Superior temporal gyrus (tissue), 1 donor: Measurements from ENCODE around the gene C1orf159.
"Not testable (repeated sequence)": the region's sequence is repeated elsewhere in the genome, so short reads cannot be mapped to it uniquely, and the experiment has no call there.

Source experiments
- DNase-seq: peaks from one replicate; pipeline ENCODE4 v3.0.0-alpha.2; 2016; ENCODE audit errors: extremely low spot score

The C1orf159 gene

GRCh38 chr1:1149416-1149815, 33.5 kb upstream of the C1orf159 start:
- DNase-seq: no peak

- DNase-seq: no peak
Measured at GRCh38 chr1:1148569-1148968, 32.7 kb upstream of the C1orf159 start.

- DNase-seq: no peak
Measured at GRCh38 chr1:1148061-1148460, 32.2 kb upstream of the C1orf159 start.

- no peak for DNase-seq
Measured at GRCh38 chr1:1146596-1146995, 30.7 kb upstream of the C1orf159 start.

- DNase-seq: no peak
Measured at GRCh38 chr1:1146026-1146425, 30.1 kb upstream of the C1orf159 start.

GRCh38 chr1:1145547-1145914, 29.6 kb upstream of the C1orf159 start:
- DNase-seq: no peak

- no peak for DNase-seq
Measured at GRCh38 chr1:1144843-1145546, 29.1 kb upstream of the C1orf159 start.

- no peak for DNase-seq
Measured at GRCh38 chr1:1144122-1144842, 28.4 kb upstream of the C1orf159 start.

GRCh38 chr1:1143636-1144035, 27.7 kb upstream of the C1orf159 start:
- DNase-seq: no peak

- no peak for DNase-seq
Measured at GRCh38 chr1:1142844-1143243, 27.0 kb upstream of the C1orf159 start.

GRCh38 chr1:1142352-1142751, 26.5 kb upstream of the C1orf159 start:
- DNase-seq: not testable (repeated sequence)

- DNase-seq: no peak
Measured at GRCh38 chr1:1141911-1142250, 26.0 kb upstream of the C1orf159 start.

- DNase-seq: no peak
Measured at GRCh38 chr1:1141244-1141910, 25.5 kb upstream of the C1orf159 start.

- DNase-seq: no peak
Measured at GRCh38 chr1:1140673-1141072, 24.8 kb upstream of the C1orf159 start.

GRCh38 chr1:1137256-1138045, 21.6 kb upstream of the C1orf159 start:
- DNase-seq: no peak

- no peak for DNase-seq
Measured at GRCh38 chr1:1136547-1137230, 20.8 kb upstream of the C1orf159 start.

- no peak for DNase-seq
Measured at GRCh38 chr1:1135339-1136136, 19.6 kb upstream of the C1orf159 start.

- no peak for DNase-seq
Measured at GRCh38 chr1:1134300-1134970, 18.5 kb upstream of the C1orf159 start.

- no peak for DNase-seq
Measured at GRCh38 chr1:1132956-1133750, 17.3 kb upstream of the C1orf159 start.
